ENCODE data around the gene GOLGA8Q. TPM values are rescaled to one million over a fixed set of nuclear protein-coding genes. Genes with fewer than 3 reads are reported as not detected.
"Not testable (repeated sequence)": the region's sequence is repeated elsewhere in the genome, so short reads cannot be mapped to it uniquely, and the experiment has no call there.

GOLGA8Q gene
- total RNA-seq, 4 donors from 2014 or later = 2.7 to 3.3 TPM; not detected in 2

- intact Hi-C loops (cut with DNase I; ENCODE audit: low total_unique reads); DNase-seq; H3K27ac ChIP-seq; in situ Hi-C loops (cut with MboI; ENCODE audit: low pct_ligation_motif_present in 1 of 4, low pct_unique_long_range_greater_than_20kb in 1 of 4, low sequenced_read_pairs in 3 of 4); H3K4me1 ChIP-seq; H3K27me3 ChIP-seq; H3K4me3 ChIP-seq; H3K36me3 ChIP-seq; H3K9me3 ChIP-seq: not testable (repeated sequence)
- peak in 2 of 5 experiments; percentile 25 to 26 for TF ChIP-seq CTCF (IDR thresholded peaks at IDR 0.05)
- 23% methylated on average over 2 of the region's 6 CpGs; no CpG with 5 or more reads in 1 of the 2 donors for WGBS, 2 donors (ENCODE audit: low coverage in 1 of 2)
Measured at GRCh38 chr15:30566949-30567348, 15.1 kb downstream of the GOLGA8Q start.

DNA sequence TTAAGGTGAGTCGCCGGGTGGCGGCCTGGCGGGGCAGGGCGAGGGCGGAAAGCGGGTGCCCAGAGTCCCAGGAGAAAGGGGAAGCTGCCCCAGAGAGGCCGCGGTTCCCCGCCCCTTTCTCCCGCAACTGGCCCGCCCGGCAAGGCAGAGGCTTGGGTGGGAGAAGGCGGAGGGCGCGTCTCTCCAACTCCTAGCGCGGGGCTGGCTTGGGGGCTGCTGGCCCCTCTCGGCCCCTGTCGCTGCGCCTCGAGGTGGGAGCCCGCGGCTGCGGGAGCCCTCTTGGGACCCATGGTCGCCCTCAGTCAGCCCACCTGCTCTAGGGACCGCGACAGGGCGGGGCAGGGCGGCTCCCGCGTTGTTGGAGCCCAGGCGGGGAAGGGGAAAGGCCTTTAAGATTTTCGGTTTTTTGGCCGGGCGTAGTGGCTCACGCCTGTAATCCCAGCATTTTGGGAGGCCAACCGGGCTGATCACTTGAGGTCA, 21.2 kb downstream of the GOLGA8Q start:
- H3K9me3 ChIP-seq; H3K27me3 ChIP-seq; H3K27ac ChIP-seq; H3K36me3 ChIP-seq; intact Hi-C loops (cut with DNase I; ENCODE audit: low total_unique reads); in situ Hi-C loops (cut with MboI; ENCODE audit: low pct_ligation_motif_present in 1 of 4, low pct_unique_long_range_greater_than_20kb in 1 of 4, low sequenced_read_pairs in 3 of 4); DNase-seq; H3K4me1 ChIP-seq: not testable (repeated sequence)
- H3K4me3 ChIP-seq = peak overlapping the region in 1 of 4 donors; percentile 31
- no CpG with 5 or more reads among the region's 38 CpGs for WGBS, 2 donors (ENCODE audit: low coverage in 1 of 2)

GRCh38 chr15:30579394-30579970, 27.6 kb downstream of the GOLGA8Q start:
- no CpG with 5 or more reads among the region's 6 CpGs for WGBS, 2 donors (ENCODE audit: low coverage in 1 of 2)
- DNase-seq; in situ Hi-C loops (cut with MboI; ENCODE audit: low pct_ligation_motif_present in 1 of 4, low pct_unique_long_range_greater_than_20kb in 1 of 4, low sequenced_read_pairs in 3 of 4); H3K27ac ChIP-seq; intact Hi-C loops (cut with DNase I; ENCODE audit: low total_unique reads); H3K4me1 ChIP-seq; H3K4me3 ChIP-seq; H3K27me3 ChIP-seq; H3K36me3 ChIP-seq; H3K9me3 ChIP-seq: not testable (repeated sequence)

- H3K27ac ChIP-seq; H3K27me3 ChIP-seq; H3K4me1 ChIP-seq; H3K36me3 ChIP-seq; in situ Hi-C loops (cut with MboI; ENCODE audit: low pct_ligation_motif_present in 1 of 4, low pct_unique_long_range_greater_than_20kb in 1 of 4, low sequenced_read_pairs in 3 of 4); H3K4me3 ChIP-seq; intact Hi-C loops (cut with DNase I; ENCODE audit: low total_unique reads); H3K9me3 ChIP-seq; DNase-seq: not testable (repeated sequence)
- WGBS, 2 donors (ENCODE audit: low coverage in 1 of 2) = no CpG with 5 or more reads among the region's 4 CpGs
Measured at GRCh38 chr15:30580716-30581115, 28.9 kb downstream of the GOLGA8Q start.

DNA sequence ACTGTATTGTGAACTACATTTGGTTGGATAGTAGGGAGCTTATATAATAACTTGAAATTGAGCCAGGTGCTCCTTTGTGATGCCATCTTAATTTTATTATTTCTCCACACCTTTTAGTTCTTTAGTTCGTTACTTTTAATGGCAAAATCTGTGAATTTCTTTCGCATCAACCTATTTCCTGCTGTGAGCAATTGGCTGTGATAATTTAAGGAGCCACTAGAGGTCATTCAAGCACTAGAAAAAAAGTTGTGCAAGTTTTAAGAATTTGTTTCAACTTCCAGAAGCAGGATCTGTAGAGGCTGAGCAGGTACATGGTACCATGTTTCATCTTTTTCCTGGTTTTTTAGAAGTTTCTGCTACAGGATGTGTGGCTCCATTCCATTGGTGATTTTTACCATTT, 47.1 kb downstream of the GOLGA8Q start:
- intact Hi-C loops (cut with DNase I; ENCODE audit: low total_unique reads); in situ Hi-C loops (cut with MboI; ENCODE audit: low pct_ligation_motif_present in 1 of 4, low pct_unique_long_range_greater_than_20kb in 1 of 4, low sequenced_read_pairs in 3 of 4); H3K4me1 ChIP-seq; H3K9me3 ChIP-seq; H3K27me3 ChIP-seq; H3K27ac ChIP-seq; H3K4me3 ChIP-seq; DNase-seq; H3K36me3 ChIP-seq: not testable (repeated sequence)
- peak in 2 of 5 experiments; percentile 7 to 15 for TF ChIP-seq CTCF (IDR thresholded peaks at IDR 0.05)
- 0% methylated on average over 2 of the region's 2 CpGs; no CpG with 5 or more reads in 1 of the 2 donors for WGBS, 2 donors (ENCODE audit: low coverage in 1 of 2)

DNA sequence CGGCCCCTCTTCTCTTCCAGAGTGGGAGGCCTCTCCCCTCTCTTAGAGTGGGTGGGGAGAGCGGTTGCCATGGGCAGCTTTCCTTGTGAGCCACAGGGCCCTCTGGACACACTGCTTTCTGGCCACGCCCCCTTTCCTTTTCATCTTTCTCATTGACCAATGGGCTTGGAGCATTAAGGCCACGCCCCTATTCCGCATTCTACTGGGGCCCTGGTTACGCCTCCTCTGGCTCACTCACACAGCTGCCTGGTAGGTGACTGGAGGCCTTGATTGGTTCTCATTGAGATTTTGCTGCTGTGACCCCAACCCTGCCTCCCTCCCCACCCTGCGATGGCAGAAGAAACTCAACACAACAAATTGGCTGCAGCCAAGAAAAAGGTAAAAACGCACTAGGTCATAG, 51.9 kb downstream of the GOLGA8Q start, which contains the start of gene GOLGA8H:
Gene GOLGA8H, plus strand, starts transcription at position 233 of the 400 bp plus-strand sequence. Its CDS starts 98 bp downstream, at position 331.
- H3K4me3 ChIP-seq; H3K27ac ChIP-seq; DNase-seq; H3K27me3 ChIP-seq; in situ Hi-C loops (cut with MboI; ENCODE audit: low pct_ligation_motif_present in 1 of 4, low pct_unique_long_range_greater_than_20kb in 1 of 4, low sequenced_read_pairs in 3 of 4); H3K36me3 ChIP-seq; H3K9me3 ChIP-seq; intact Hi-C loops (cut with DNase I; ENCODE audit: low total_unique reads); H3K4me1 ChIP-seq: not testable (repeated sequence)
- 89 to 92% methylated on average over 3 to 8 of the region's 8 CpGs for WGBS, 2 donors (ENCODE audit: low coverage in 1 of 2)

Small RNAs within 50 kb of the gene (small RNA-seq; reads per million reads assigned to genes)
- gene RF00096 (0 reads per million in 4 donors), gene RN7SL796P (0 reads per million in 4 donors)

Other genes with a start within 250 kb of the GOLGA8Q start
- under 1 TPM in 2 of 4 donors, not detected in 2; 0.16 to 0.96 TPM for gene CHRFAM7A, start 158.5 kb upstream of the GOLGA8Q start, total RNA-seq
- 1 to 10 TPM in 3 of 4 donors, not detected in 1; 2.9 to 3.7 (median 3.6) TPM for gene GOLGA8R, start 137.8 kb upstream of the GOLGA8Q start, total RNA-seq
- 10 to 100 TPM in 1 of 4 donors, under 1 TPM in 1, not detected in 2; 0.32 to 17.2 TPM for gene GOLGA8H, start 52.0 kb downstream of the GOLGA8Q start, total RNA-seq